Measurements from ENCODE around the gene NOTCH1. TPM values are rescaled to one million over a fixed set of nuclear protein-coding genes. Genes with fewer than 3 reads are reported as not detected.

NOTCH1 gene
- total RNA-seq, 1 donor from 2014 or later: 26.6 TPM

GRCh38 chr9:136501686-136502085 lies 44.2 kb downstream of the NOTCH1 start:
- intact Hi-C loops (cut with micrococcal nuclease): no loop called here
- ATAC-seq (ENCODE audit: low read depth) (no peak), DNase-seq (no peak)
- Mint-ChIP-seq H3K9me3 (no peaks in the 10 kb centered on the region), H3K27me3 (no peaks in the 10 kb centered on the region), H3K4me3 (no peak overlapping the region), H3K27ac (no peak overlapping the region), H3K4me1 (no peaks in the 10 kb centered on the region), H3K36me3 (ENCODE audit: low read depth) (peaks cover 66% of the 10 kb centered on the region)
- no peak for TF ChIP-seq CTCF (IDR thresholded peaks at IDR 0.05)
- ChIA-PET CTCF (no interaction called here), POLR2A (no interaction called here)

- peaks cover 64% of the 10 kb centered on the region for H3K36me3 Mint-ChIP-seq (ENCODE audit: low read depth)
- H3K27me3 Mint-ChIP-seq: no peaks in the 10 kb centered on the region
- no peak for DNase-seq
- TF ChIP-seq CTCF (IDR thresholded peaks at IDR 0.05): no peak
- H3K27ac Mint-ChIP-seq: no peak overlapping the region
- CTCF ChIA-PET: no interaction called here
- intact Hi-C loops (cut with micrococcal nuclease): no loop called here
- H3K4me1 Mint-ChIP-seq: no peaks in the 10 kb centered on the region
- ATAC-seq (ENCODE audit: low read depth): no peak
- POLR2A ChIA-PET: interaction anchor here (0.7 kb wide), 1 partner anchor 32 kb away, joined by 4 read pairs; no protein-coding TSS in a partner anchor
- H3K9me3 Mint-ChIP-seq: no peaks in the 10 kb centered on the region
- no peak overlapping the region for H3K4me3 Mint-ChIP-seq
Measured at GRCh38 chr9:136499935-136500910, 45.6 kb downstream of the NOTCH1 start.

- Mint-ChIP-seq H3K27ac (no peak overlapping the region), H3K27me3 (no peaks in the 10 kb centered on the region), H3K9me3 (no peaks in the 10 kb centered on the region), H3K4me3 (no peak overlapping the region), H3K4me1 (no peaks in the 10 kb centered on the region), H3K36me3 (ENCODE audit: low read depth) (peaks cover 63% of the 10 kb centered on the region)
- no peak for ATAC-seq (ENCODE audit: low read depth)
- DNase-seq: no peak
- intact Hi-C loops (cut with micrococcal nuclease): no loop called here
- ChIA-PET CTCF (no interaction called here), POLR2A (interaction anchor here (0.6 kb wide), 1 partner anchor 16 kb away, joined by 5 read pairs; no protein-coding TSS in a partner anchor)
- no peak for TF ChIP-seq CTCF (IDR thresholded peaks at IDR 0.05)
Measured at GRCh38 chr9:136499071-136499934, 46.5 kb downstream of the NOTCH1 start.

- Mint-ChIP-seq H3K9me3 (no peaks in the 10 kb centered on the region), H3K4me1 (no peaks in the 10 kb centered on the region), H3K27me3 (no peaks in the 10 kb centered on the region), H3K4me3 (no peak overlapping the region), H3K27ac (no peak overlapping the region), H3K36me3 (ENCODE audit: low read depth) (peaks cover 53% of the 10 kb centered on the region)
- intact Hi-C loops (cut with micrococcal nuclease): no loop called here
- DNase-seq (no peak), ATAC-seq (ENCODE audit: low read depth) (no peak)
- TF ChIP-seq CTCF (IDR thresholded peaks at IDR 0.05): no peak
- ChIA-PET POLR2A (no interaction called here), CTCF (no interaction called here)
Measured at GRCh38 chr9:136497916-136498695, 47.7 kb downstream of the NOTCH1 start.

All from activated B cell treated with CpG ODN at 0.5 μM for 24 hours (primary cell).